Endothelial cell of umbilical vein (primary cell): Measurements from ENCODE around the gene HIVEP3. TPM values are rescaled to one million over a fixed set of nuclear protein-coding genes. Genes with fewer than 3 reads are reported as not detected.

ENCODE experiments used
- BruUV-seq: library from RNA; stranded (reverse); fragments of 400-500 nt; replicated peaks from 2 replicates; lab custom pipeline; 2021; lab: Mats Ljungman, UMichigan
- CTCF ChIA-PET: fragments of 300-600, 350-600 bp; sonication (Branson Sonifier 250); formaldehyde crosslinking; loops from one replicate; lab custom pipeline; 2021; ENCODE audit warnings: antibody characterized with exemption, inconsistent platforms; lab: Charles Lee
- POLR2A ChIA-PET: fragments of 300-600, 350-600 bp; sonication (Branson Sonifier 250); formaldehyde crosslinking; loops from one replicate; lab custom pipeline; 2021; ENCODE audit warnings: antibody characterized with exemption, inconsistent platforms; lab: Charles Lee
- DNase-seq: peaks from one replicate; pipeline ENCODE4 v3.0.0-alpha.2; 2011; ENCODE audit warnings: low read depth, low spot score
- FAIRE-seq: peaks from 2 replicates; lab custom pipeline; 2011; peaks lifted over from hg19 to GRCh38; lab: Jason Lieb, UNC
- H2AFZ ChIP-seq: 2 replicates; pipeline ENCODE4 v1.6.0; 2012; ENCODE audit warnings: low read depth, low read length, control low read depth, inconsistent platforms
- H3K27ac ChIP-seq: 2 replicates; pipeline ENCODE4 v1.5.1; 2011; ENCODE audit warnings: low read depth, mild to moderate bottlenecking, control low read depth, low read length, moderate library complexity; ENCODE audit not compliant: insufficient read depth
- H3K27me3 ChIP-seq, 2 experiments: 2 replicates each; pipeline versions ENCODE4 v1.6.0 to v1.6.1; 2011; ENCODE audit warnings: low read length in 2 of 2, mixed read lengths in 1 of 2; ENCODE audit not compliant: control insufficient read depth in 2 of 2, insufficient read depth in 2 of 2
- H3K36me3 ChIP-seq, 2 experiments: 2 replicates in 1 of 2; 3 replicates in 1 of 2; pipeline ENCODE4 v1.5.1; 2011; ENCODE audit warnings: low read length in 2 of 2, mild to moderate bottlenecking in 1 of 2, moderate library complexity in 1 of 2; ENCODE audit not compliant: control insufficient read depth in 2 of 2, insufficient read depth in 2 of 2; ENCODE audit errors: extremely low read depth in 1 of 2
- H3K4me1 ChIP-seq: 3 replicates; pipeline ENCODE4 v1.5.1; 2011; ENCODE audit warnings: mild to moderate bottlenecking, low read length; ENCODE audit not compliant: control insufficient read depth, insufficient read depth; ENCODE audit errors: extremely low read depth
- H3K4me2 ChIP-seq: 2 replicates; pipeline ENCODE4 v1.6.1; 2011; ENCODE audit warnings: low read length, control low read depth, mixed read lengths; ENCODE audit not compliant: insufficient read depth
- H3K4me3 ChIP-seq, 3 experiments: fragments of 200-600 bp in 1 of 3; sonication (generic), shearing (Covaris generic) in 1 of 3; replicated peaks in 1 of 3; 2 replicates each; pipeline ENCODE4 v1.5.1; 2011 to 2016; ENCODE audit warnings: control low read depth in 3 of 3, low read length in 3 of 3, mild to moderate bottlenecking in 2 of 3, inconsistent platforms in 1 of 3, low read depth in 1 of 3, moderate library complexity in 1 of 3; ENCODE audit not compliant: insufficient read depth in 1 of 3
- H3K79me2 ChIP-seq: 2 replicates; pipeline ENCODE4 v1.6.0; 2012; ENCODE audit warnings: low read length, inconsistent platforms; ENCODE audit not compliant: control insufficient read depth, insufficient read depth
- H3K9ac ChIP-seq: replicated peaks from 2 replicates; pipeline ENCODE3; 2011; ENCODE audit warnings: low read length, control low read depth; ENCODE audit not compliant: insufficient read depth; ENCODE audit errors: extremely low read depth
- H3K9me1 ChIP-seq: replicated peaks from 3 replicates; pipeline ENCODE4 v1.6.0; 2011; ENCODE audit warnings: mild to moderate bottlenecking, low read length; ENCODE audit not compliant: control insufficient read depth, insufficient read depth; ENCODE audit errors: extremely low read depth
- H3K9me3 ChIP-seq: replicated peaks from 2 replicates; pipeline ENCODE4 v1.5.1; 2012; ENCODE audit warnings: low read length, inconsistent platforms; ENCODE audit not compliant: control insufficient read depth, insufficient read depth
- H4K20me1 ChIP-seq: replicated peaks from 2 replicates; pipeline ENCODE3; 2011; ENCODE audit warnings: mild to moderate bottlenecking, low read length; ENCODE audit not compliant: control insufficient read depth, insufficient read depth; ENCODE audit errors: extremely low read depth
- EZH2 ChIP-seq: IDR thresholded peaks from 2 replicates; pipeline ENCODE4 v1.6.1; 2012; ENCODE audit warnings: borderline replicate concordance, low read depth, mild to moderate bottlenecking, moderate library complexity, low read length, inconsistent platforms; ENCODE audit not compliant: severe bottlenecking
- JUN ChIP-seq: IDR thresholded peaks from 2 replicates; pipeline ENCODE4 v1.6.1; 2011; ENCODE audit warnings: borderline replicate concordance, low read depth; ENCODE audit not compliant: insufficient read length, insufficient read depth
- MYC ChIP-seq: IDR thresholded peaks from one replicate; pipeline ENCODE4 v1.6.1; 2011; ENCODE audit warnings: mild to moderate bottlenecking, low read depth, low read length
- POLR2AphosphoS5 ChIP-seq: IDR thresholded peaks from 2 replicates; pipeline ENCODE4 v1.6.1; 2012; ENCODE audit warnings: low read depth, mild to moderate bottlenecking, control low read depth, low read length, moderate library complexity; ENCODE audit not compliant: insufficient read depth
- dilution Hi-C: fragments of 300-500 bp; cut with MboI; formaldehyde crosslinking; loops from one replicate; pipeline ENCODE4 v1.15.0; 2019; ENCODE audit warnings: low sequenced_read_pairs; ENCODE audit not compliant: extremely low pct_ligation_motif_present
- intact Hi-C: fragments of 100-400 bp; cut with micrococcal nuclease; formaldehyde crosslinking; loops from one replicate; pipeline ENCODE4 v1.10.0; 2022
- polyA plus RNA-seq, 4 experiments: library from polyadenylated mRNA; depleted of rRNA in 3 of 4; stranded (reverse) in 3 of 4; unstranded in 1 of 4; fragments of >200 nt; gene quantifications; 2 replicates each; pipeline versions ENCODE4 v1.2.1 to v1.2.3, GENCODE V29; 2011 to 2012; ENCODE audit warnings: missing spikeins in 1 of 4
- total RNA-seq: library from RNA; stranded (reverse); gene quantifications from 2 replicates; pipeline ENCODE4 v1.2.3, GENCODE V29; 2021
- TF ChIP-seq, protein P1 (sequence below): IDR thresholded peaks from 2 replicates; pipeline ENCODE4 v1.6.1; 2011; ENCODE audit not compliant: insufficient read depth, insufficient read length

The HIVEP3 gene
- total and polyA plus RNA-seq, 2 donors (not counting 3 experiments of a cell fraction or from before 2014, with no cell fraction given), result 3.4 to 4.0 TPM

DNA sequence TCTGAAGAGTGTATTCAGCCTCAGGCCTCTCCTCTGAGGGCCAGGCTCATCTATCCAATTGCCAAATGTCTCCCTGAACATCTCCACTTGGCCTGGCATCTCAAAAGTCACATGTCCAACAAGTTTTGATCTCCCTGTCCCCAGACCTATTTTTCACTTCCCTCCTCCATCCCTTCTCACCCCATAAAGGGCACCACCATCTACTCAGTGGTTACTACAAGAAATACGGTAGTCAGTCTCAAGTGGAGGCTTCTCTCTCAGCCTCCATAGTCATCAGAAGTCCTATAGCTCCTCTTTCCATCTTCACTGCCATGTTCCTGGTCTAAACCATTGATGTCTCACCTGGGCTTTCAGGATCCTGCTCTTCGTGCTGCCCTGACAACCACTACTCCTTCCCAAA, 351.8 kb downstream of the HIVEP3 start:
- Histone ChIP-seq H3K36me3 (no peaks in the 10 kb centered on the region), H3K4me3 (no peak overlapping the region), H4K20me1 (no peaks in the 10 kb centered on the region), H3K9me3 (no peaks in the 10 kb centered on the region), H3K27me3 (no peaks in the 10 kb centered on the region), H3K4me2 (no peak overlapping the region), H3K9me1 (no peaks in the 10 kb centered on the region), H3K79me2 (no peaks in the 10 kb centered on the region), H3K9ac (no peak overlapping the region), H3K4me1 (no peaks in the 10 kb centered on the region), H3K27ac (no peak overlapping the region), H2AFZ (no peak overlapping the region)
- TF ChIP-seq JUN (no peak), EZH2 (no peak)
- intact Hi-C loops, result no loop called here
- BruUV-seq, result no TSS peak
- DNase-seq (no peak), FAIRE-seq (no peak)
- dilution Hi-C loops, result no loop called here
- ChIA-PET POLR2A (no interaction called here), CTCF (no interaction called here)

DNA sequence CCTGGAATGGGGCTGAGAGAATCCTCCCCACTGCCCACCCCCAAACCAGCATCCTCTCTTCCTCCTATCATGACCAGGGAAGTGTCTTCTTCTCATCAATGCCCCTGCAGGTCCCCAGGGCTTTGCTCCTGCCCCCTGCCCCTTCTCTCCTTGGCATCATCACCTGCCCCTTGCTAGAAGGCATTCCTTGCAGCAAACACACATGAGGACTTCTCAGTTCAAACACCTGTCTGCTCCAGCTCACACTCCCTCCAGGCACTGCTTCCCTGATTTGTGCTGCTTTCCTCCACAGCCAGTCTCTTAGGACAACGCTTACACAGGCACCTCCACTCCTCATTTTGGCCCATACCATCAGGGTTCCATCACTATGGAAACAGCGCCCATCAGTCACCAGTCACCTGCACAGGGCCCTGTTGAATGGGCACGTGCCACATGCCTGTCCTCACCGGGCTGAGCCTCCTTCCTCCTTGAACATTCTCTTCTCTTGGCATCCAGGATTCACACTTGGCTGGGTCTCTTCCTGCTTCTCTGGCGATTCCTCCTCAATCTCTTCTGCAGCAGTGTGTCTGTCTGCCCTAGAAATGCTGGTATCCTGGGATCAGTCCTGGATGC, 352.3 kb downstream of the HIVEP3 start:
- Histone ChIP-seq H3K4me1 (no peaks in the 10 kb centered on the region), H3K9ac (no peak overlapping the region), H3K9me3 (no peaks in the 10 kb centered on the region), H3K4me2 (no peak overlapping the region), H3K27me3 (no peaks in the 10 kb centered on the region), H3K27ac (no peak overlapping the region), H3K9me1 (no peaks in the 10 kb centered on the region), H3K79me2 (no peaks in the 10 kb centered on the region), H4K20me1 (no peaks in the 10 kb centered on the region), H3K4me3 (no peak overlapping the region), H3K36me3 (no peaks in the 10 kb centered on the region), H2AFZ (no peak overlapping the region)
- BruUV-seq, result no TSS peak
- CTCF ChIA-PET, result no interaction called here
- dilution Hi-C loops, result no loop called here
- DNase-seq (no peak), FAIRE-seq (no peak)
- intact Hi-C loops, result no loop called here
- TF ChIP-seq MYC (no peak), POLR2AphosphoS5 (no peak)
- TF ChIP-seq, protein P1, sequence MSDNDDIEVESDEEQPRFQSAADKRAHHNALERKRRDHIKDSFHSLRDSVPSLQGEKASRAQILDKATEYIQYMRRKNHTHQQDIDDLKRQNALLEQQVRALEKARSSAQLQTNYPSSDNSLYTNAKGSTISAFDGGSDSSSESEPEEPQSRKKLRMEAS, result no peak
- POLR2A ChIA-PET, result no interaction called here
